GM12875 (cell line): Measurements from ENCODE around the gene MYBPH.
A peak's percentile ranks its signal among the peaks of the same experiment; 100 is the strongest.

Experiments used
- H3K4me3 ChIP-seq: one replicate; pipeline ENCODE4 v1.5.1; 2011; ENCODE audit warnings: low read depth, low read length, control low read depth
- TF ChIP-seq, protein P1 (sequence below): IDR thresholded peaks from 2 replicates; pipeline ENCODE4 v1.5.1; 2011; ENCODE audit warnings: low read depth, mild to moderate bottlenecking, control low read depth, inconsistent platforms, low read length, moderate library complexity, borderline replicate concordance; ENCODE audit not compliant: insufficient read depth

The MYBPH gene

DNA sequence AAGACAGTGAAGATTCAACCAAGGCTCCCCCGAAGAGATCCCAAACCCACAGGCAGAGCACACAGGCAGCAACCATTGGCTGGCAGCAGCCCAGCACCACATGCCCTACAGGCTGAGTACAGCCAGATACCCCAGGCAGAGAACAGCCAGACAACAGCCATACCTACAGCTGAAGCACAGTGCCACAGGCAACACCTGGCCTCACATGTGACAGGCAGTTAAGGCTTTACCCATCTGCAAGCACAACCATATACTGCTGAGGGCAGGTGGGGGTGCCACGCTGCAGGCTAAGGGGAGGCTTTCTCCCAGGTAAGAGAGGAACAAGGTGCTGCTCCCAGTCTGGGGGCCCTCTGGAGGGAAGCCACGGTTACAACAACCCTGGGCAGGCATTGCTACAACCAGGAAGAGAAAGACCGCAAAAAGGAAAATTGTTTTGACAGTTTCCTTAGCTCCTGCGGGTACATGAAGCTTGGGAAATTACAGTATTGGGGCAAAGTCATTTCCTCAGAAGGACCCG is 41.6 kb upstream of the MYBPH start:
- H3K4me3 ChIP-seq: no peak overlapping the region
- TF ChIP-seq, protein P1, sequence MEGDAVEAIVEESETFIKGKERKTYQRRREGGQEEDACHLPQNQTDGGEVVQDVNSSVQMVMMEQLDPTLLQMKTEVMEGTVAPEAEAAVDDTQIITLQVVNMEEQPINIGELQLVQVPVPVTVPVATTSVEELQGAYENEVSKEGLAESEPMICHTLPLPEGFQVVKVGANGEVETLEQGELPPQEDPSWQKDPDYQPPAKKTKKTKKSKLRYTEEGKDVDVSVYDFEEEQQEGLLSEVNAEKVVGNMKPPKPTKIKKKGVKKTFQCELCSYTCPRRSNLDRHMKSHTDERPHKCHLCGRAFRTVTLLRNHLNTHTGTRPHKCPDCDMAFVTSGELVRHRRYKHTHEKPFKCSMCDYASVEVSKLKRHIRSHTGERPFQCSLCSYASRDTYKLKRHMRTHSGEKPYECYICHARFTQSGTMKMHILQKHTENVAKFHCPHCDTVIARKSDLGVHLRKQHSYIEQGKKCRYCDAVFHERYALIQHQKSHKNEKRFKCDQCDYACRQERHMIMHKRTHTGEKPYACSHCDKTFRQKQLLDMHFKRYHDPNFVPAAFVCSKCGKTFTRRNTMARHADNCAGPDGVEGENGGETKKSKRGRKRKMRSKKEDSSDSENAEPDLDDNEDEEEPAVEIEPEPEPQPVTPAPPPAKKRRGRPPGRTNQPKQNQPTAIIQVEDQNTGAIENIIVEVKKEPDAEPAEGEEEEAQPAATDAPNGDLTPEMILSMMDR: no peak

DNA sequence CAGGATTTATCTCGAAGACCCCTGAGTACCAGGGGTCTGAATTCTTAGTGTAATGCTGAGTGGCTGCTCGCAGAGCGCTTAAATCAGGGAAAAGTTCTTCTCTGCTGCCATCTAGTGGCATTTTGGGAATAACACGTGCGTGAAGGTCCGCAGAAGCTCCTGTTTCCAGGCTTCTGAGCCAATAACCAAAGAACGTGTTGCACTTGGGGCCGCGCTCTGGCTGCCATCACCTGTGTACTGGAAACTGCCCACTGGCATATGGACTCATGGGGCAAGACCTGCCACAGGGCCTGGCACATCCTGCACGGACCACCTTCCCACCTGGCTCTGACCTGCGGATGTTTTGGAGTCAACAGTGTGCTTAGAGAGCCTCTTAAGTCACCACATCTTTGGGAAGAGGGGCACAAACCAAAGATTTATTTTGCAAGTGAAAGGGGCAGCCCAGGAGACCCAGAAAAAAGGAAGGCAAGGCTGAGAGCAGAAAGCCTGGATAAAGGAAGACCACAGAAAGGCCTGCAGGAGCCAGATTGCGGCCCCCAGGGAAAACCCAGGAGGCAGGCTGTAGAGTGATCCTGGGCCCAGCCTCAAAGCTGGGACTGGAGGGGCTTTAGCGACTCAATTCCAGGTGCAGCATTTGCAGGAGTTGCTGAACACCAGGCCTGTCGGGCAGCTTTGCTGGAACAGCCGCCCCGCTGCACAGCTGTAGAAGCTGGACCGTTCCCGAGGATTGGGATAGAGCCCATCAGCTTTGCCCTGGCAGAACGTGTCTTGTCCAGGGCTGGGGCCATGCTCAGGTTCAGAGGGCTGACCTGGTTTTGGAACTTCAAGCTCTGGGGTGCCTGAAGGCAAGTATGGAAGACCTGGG is 40.9 kb upstream of the MYBPH start:
- TF ChIP-seq, protein P1: peak; percentile 68
- H3K4me3 ChIP-seq: no peak overlapping the region

DNA sequence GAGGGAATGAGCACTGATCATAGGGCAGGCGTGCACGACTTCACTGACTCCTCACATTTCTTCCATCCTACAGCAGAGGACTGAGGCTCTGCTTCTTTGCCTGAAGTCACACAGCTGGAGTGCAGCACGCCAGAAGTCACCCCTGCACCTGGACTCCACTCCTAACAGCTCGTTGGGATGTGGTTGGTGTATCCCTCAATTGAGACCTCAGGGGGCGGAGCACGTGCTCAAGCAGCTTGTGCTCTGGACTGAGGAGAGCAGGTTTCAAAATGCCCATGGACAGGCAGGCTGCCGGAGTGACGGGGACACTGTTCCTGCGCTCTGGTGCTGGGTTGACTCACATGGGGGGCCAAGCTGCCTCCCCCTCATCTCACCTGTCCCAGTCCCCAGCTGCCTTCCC is 39.9 kb upstream of the MYBPH start:
- TF ChIP-seq, protein P1: no peak
- no peak overlapping the region for H3K4me3 ChIP-seq

DNA sequence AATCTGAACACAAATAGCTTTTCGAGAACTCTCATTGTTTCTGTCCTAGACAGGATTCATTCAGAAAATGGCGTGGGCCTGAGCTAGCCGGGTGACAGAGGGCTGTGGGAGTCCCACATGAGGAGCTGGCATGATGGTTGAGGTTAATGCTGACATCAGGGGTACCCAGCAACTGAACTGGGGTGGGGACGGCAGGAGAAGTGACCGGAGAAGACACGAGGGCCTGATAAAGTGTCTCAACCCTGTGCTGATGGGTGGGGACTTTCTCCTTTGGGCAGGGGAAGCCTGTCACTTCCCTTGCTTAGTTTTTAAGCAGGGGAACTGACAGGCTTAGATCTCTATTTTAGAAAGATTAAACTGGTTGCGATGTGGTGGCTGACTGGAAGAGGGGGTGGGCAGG is 39.2 kb upstream of the MYBPH start:
- H3K4me3 ChIP-seq: no peak overlapping the region
- TF ChIP-seq, protein P1: no peak

DNA sequence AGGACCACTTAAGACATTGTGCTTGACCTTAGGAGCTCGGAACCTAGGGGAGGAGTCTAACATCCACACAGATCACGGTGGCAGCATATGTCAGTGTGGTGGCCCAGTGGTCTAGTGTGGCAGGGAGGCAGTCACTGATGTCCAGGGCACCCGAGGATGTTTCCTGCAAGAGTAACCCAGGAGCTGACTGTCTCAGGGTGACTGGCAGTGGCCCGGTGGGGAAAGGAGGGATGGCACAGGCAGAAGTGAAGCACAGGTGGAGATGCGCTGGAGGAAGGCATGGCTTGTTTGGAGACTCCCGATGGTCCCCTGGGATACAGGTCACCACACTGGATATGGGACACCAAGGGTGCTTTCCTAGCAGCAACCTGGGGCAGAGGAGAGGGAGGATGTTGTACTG is 37.5 kb upstream of the MYBPH start:
- TF ChIP-seq, protein P1: no peak
- no peak overlapping the region for H3K4me3 ChIP-seq

DNA sequence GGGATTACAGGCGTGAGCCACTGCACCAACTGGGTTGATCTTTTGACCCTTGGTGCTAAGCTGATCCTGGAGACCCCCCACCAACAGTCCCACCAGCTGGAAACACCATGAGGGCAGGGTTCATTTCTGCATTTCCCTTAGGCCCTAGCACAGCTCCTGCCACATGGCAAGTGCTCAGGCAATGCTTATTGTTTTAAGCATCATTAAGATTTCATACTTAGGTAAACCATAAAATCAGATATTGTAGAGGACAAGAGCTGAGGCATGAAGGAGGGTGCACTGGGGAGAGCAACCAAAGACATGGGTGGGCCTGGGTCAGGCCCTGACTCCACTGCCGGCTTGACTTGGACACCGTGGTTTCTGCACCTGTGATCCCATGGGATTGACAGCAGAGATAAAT is 36.2 kb upstream of the MYBPH start:
- TF ChIP-seq, protein P1: no peak
- H3K4me3 ChIP-seq: no peak overlapping the region

DNA sequence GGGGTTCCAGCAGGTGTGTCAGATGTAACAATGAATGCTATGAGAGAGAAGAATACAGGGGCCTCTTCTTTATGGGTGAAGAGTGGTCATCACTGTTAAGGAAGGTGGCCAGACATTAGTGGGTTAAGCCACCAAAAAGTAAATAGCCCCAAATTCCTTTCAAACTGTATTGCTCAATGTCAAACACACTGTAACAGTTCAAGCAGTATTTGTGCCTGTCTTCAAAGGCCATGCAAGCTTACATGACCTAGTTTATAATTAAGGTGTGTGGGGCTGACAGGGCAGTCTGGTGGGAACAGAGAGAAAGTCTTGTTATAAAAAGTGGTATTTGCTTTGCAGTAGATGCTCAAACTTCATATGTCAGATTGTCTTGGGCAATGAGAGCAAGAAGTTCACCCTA is 35.4 kb upstream of the MYBPH start:
- TF ChIP-seq, protein P1: no peak

More for the DNA sequence above, 35.4 kb upstream of the MYBPH start:
- no peak overlapping the region for H3K4me3 ChIP-seq
